Ishikawa (cell line): ENCODE results near the gene PPP1R17.
A peak's percentile ranks its signal among the peaks of the same experiment; 100 is the strongest.

Source experiments
- CEBPB ChIP-seq: IDR thresholded peaks from 2 replicates; pipeline ENCODE4 v1.6.1; 2012
- CREB1 ChIP-seq: IDR thresholded peaks from 2 replicates; pipeline ENCODE4 v1.6.1; 2012; ENCODE audit warnings: low read depth
- EGR1 ChIP-seq: IDR thresholded peaks from 2 replicates; pipeline ENCODE4 v1.6.1; 2012
- EP300 ChIP-seq: IDR thresholded peaks from 2 replicates; pipeline ENCODE4 v1.6.1; 2012; ENCODE audit warnings: borderline replicate concordance
- FOXM1 ChIP-seq: IDR thresholded peaks from 2 replicates; pipeline ENCODE4 v1.6.1; 2012; ENCODE audit warnings: low read depth, borderline replicate concordance
- MAX ChIP-seq: IDR thresholded peaks from 2 replicates; pipeline ENCODE4 v1.6.1; 2012
- NFIC ChIP-seq: IDR thresholded peaks from 2 replicates; pipeline ENCODE4 v1.6.1; 2012
- RAD21 ChIP-seq: IDR thresholded peaks from 2 replicates; pipeline ENCODE4 v1.6.1; 2012; ENCODE audit warnings: low read depth
- REST ChIP-seq: IDR thresholded peaks from 2 replicates; pipeline ENCODE4 v1.6.1; 2012; ENCODE audit warnings: low read depth, mild to moderate bottlenecking
- TAF1 ChIP-seq: IDR thresholded peaks from 2 replicates; pipeline ENCODE4 v1.6.1; 2012; ENCODE audit warnings: low read depth, mild to moderate bottlenecking
- TCF12 ChIP-seq: IDR thresholded peaks from 2 replicates; pipeline ENCODE4 v1.6.1; 2012; ENCODE audit warnings: low read depth
- TEAD4 ChIP-seq: IDR thresholded peaks from 2 replicates; pipeline ENCODE4 v1.6.1; 2012
- USF1 ChIP-seq: IDR thresholded peaks from 2 replicates; pipeline ENCODE4 v1.6.1; 2012
- YY1 ChIP-seq: IDR thresholded peaks from 2 replicates; pipeline ENCODE4 v1.6.1; 2012; ENCODE audit warnings: low read depth
- ZBTB7A ChIP-seq: IDR thresholded peaks from 2 replicates; pipeline ENCODE4 v1.6.1; 2012; ENCODE audit warnings: low read depth

PPP1R17 gene

GRCh38 chr7:31744294-31744874 is 57.4 kb downstream of the PPP1R17 start:
- TF ChIP-seq MAX (no peak), RAD21 (peak; percentile 70)

GRCh38 chr7:31747553-31747952 is 60.5 kb downstream of the PPP1R17 start:
- TF ChIP-seq FOXM1 (no peak), CEBPB (no peak), TAF1 (no peak), RAD21 (no peak), MAX (no peak), TEAD4 (no peak), EP300 (no peak), YY1 (no peak), CREB1 (no peak), EGR1 (no peak), USF1 (no peak), TCF12 (no peak), REST (no peak), NFIC (no peak), ZBTB7A (no peak)

GRCh38 chr7:31748084-31748483 is 61.1 kb downstream of the PPP1R17 start:
- TF ChIP-seq ZBTB7A, result no peak
- no peak for TF ChIP-seq NFIC
- TF ChIP-seq RAD21, result no peak
- no peak for TF ChIP-seq YY1
- no peak for TF ChIP-seq TAF1
- TF ChIP-seq CREB1, result no peak
- TF ChIP-seq TEAD4, result no peak
- TF ChIP-seq MAX, result no peak
- no peak for TF ChIP-seq CEBPB
- no peak for TF ChIP-seq TCF12
- no peak for TF ChIP-seq USF1
- TF ChIP-seq EP300, result no peak
- no peak for TF ChIP-seq REST
- TF ChIP-seq EGR1, result no peak
- TF ChIP-seq FOXM1, result no peak

GRCh38 chr7:31751726-31752125 is 64.7 kb downstream of the PPP1R17 start:
- TF ChIP-seq ZBTB7A, result no peak
- TF ChIP-seq RAD21, result no peak
- no peak for TF ChIP-seq CREB1
- TF ChIP-seq NFIC, result no peak
- TF ChIP-seq REST, result no peak
- TF ChIP-seq TEAD4, result no peak
- no peak for TF ChIP-seq USF1
- TF ChIP-seq FOXM1, result no peak
- no peak for TF ChIP-seq CEBPB
- no peak for TF ChIP-seq MAX
- TF ChIP-seq EP300, result no peak
- no peak for TF ChIP-seq TCF12
- no peak for TF ChIP-seq TAF1
- TF ChIP-seq YY1, result no peak
- no peak for TF ChIP-seq EGR1
